Activated T-cell treated with anti-CD3 and anti-CD28 coated beads, Interleukin-2, amount 50 U/mL, for 4 hours (primary cell): ENCODE measurements around the gene GPBP1. TPM values are rescaled to one million over a fixed set of nuclear protein-coding genes. Genes with fewer than 3 reads are reported as not detected.
"Not testable (repeated sequence)": the region's sequence is repeated elsewhere in the genome, so short reads cannot be mapped to it uniquely, and the experiment has no call there.

ENCODE experiments used
- ATAC-seq, 2 donors: fragments of 200-7000 bp; cut with Tn5 transposase; one replicate each; pipeline ENCODE4 v1.10.0; 2021
- DNase-seq: peaks from one replicate; pipeline ENCODE4 v3.0.0-alpha.2; 2020
- H3K27me3 Mint-ChIP-seq: one replicate; pipeline ENCODE4 v1.8.0; 2021; ENCODE audit warnings: low read depth, mixed read lengths
- H3K36me3 Mint-ChIP-seq: one replicate; pipeline ENCODE4 v1.8.0; 2022; ENCODE audit warnings: mixed read lengths; ENCODE audit not compliant: insufficient read depth
- H3K4me1 Mint-ChIP-seq: one replicate; pipeline ENCODE4 v1.8.0; 2021; ENCODE audit warnings: low read depth, mixed read lengths
- H3K4me3 Mint-ChIP-seq: one replicate; pipeline ENCODE4 v1.8.0; 2021; ENCODE audit warnings: mild to moderate bottlenecking, moderate library complexity, mixed read lengths
- H3K9me3 Mint-ChIP-seq: one replicate; pipeline ENCODE4 v1.8.0; 2021; ENCODE audit warnings: mixed read lengths
- total RNA-seq, 3 donors: library from RNA; stranded (reverse); gene quantifications; one replicate each; pipeline ENCODE4 v1.2.1, GENCODE V29; 2021

GPBP1 gene
- total RNA-seq, 3 donors from 2014 or later, result 51.4 to 62.0 (median 58.7) TPM

DNA sequence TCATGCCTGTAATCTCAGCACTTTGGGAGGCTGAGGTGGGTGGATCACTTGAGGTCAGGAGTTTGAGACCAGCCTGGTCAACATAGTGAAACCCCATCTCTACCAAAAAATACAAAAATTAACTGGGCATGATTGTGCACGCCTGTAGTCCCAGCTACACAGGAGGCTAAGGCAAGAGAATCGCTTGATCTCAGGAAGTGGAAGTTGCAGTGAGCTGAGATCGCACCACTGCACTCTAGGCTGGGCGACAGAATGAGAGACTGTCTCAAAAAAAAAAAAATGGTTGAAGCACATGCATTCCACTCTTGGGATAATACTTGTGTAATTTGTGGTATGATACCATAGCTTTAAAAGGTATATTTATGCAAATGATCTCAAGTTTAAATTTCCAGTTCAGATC, 14.1 kb downstream of the GPBP1 start:
- Mint-ChIP-seq H3K4me3 (peak overlapping the region; percentile 60), H3K36me3 (peaks cover 25% of the 10 kb centered on the region), H3K4me1 (peaks cover 87% of the 10 kb centered on the region)
- ATAC-seq, result peak in 1 of 2 donors; percentile 48
- not testable (repeated sequence) for H3K27me3 Mint-ChIP-seq, H3K9me3 Mint-ChIP-seq, DNase-seq

DNA sequence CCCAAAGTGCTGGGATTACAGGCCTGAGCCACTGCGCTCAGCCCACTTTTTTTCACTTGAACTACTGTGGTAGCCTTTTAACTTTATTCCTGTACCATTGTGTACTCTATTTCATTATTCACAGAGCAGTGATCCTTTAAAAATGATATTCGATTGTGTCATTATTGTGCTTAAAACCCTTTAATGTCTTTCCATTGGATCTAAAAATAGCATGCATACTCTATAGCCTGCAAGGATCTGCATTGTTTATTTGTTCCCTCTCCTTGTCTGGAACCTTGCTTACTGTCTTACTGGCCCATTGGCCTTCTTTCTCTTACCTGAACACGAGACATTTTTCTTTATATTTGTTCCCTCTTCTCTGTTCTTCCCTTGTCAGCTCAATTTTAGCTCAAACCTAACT, 15.7 kb downstream of the GPBP1 start:
- DNase-seq (no peak), ATAC-seq (no peak)
- no peaks in the 10 kb centered on the region for H3K27me3 Mint-ChIP-seq
- H3K36me3 Mint-ChIP-seq, result peaks cover 23% of the 10 kb centered on the region
- H3K4me3 Mint-ChIP-seq, result no peak overlapping the region
- H3K4me1 Mint-ChIP-seq, result peaks cover 92% of the 10 kb centered on the region
- H3K9me3 Mint-ChIP-seq, result peaks cover under 1% of the 10 kb centered on the region

DNA sequence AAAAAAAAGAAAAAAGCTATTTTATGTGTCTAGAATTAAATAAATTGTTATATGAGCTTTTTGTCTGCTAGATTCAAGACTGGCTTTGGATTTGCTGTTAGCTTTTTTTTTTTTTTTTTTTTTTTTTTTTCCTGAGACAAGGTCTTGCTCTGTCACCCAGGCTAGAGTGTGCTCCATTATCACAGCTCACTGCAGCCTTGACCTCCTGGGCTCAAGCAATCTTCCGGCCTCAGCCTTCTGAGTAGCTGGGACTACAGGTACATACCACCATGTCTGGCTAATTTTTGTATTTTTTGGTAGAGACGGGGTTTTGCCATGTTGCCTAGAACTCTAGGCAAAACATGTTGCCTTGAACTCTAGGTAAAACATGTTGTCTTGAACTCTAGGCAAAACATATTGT, 16.7 kb downstream of the GPBP1 start:
- H3K9me3 Mint-ChIP-seq, result peaks cover 3% of the 10 kb centered on the region
- H3K4me3 Mint-ChIP-seq, result no peak overlapping the region
- DNase-seq (no peak), ATAC-seq (no peak)
- peaks cover 92% of the 10 kb centered on the region for H3K4me1 Mint-ChIP-seq
- H3K36me3 Mint-ChIP-seq, result peaks cover 23% of the 10 kb centered on the region
- H3K27me3 Mint-ChIP-seq, result no peaks in the 10 kb centered on the region

- Mint-ChIP-seq H3K27me3 (no peaks in the 10 kb centered on the region), H3K4me3 (no peak overlapping the region)
These were observed 17.3 kb downstream of the GPBP1 start for GRCh38 chr5:57191163-57191562.

GRCh38 chr5:57191986-57192385, 18.1 kb downstream of the GPBP1 start:
- peaks cover 83% of the 10 kb centered on the region for H3K4me1 Mint-ChIP-seq
- peaks cover 23% of the 10 kb centered on the region for H3K36me3 Mint-ChIP-seq
- DNase-seq (no peak), ATAC-seq (no peak)
- no peak overlapping the region for H3K4me3 Mint-ChIP-seq
- no peaks in the 10 kb centered on the region for H3K27me3 Mint-ChIP-seq
- peaks cover 3% of the 10 kb centered on the region for H3K9me3 Mint-ChIP-seq

More at GRCh38 chr5:57191163-57191562, 17.3 kb downstream of the GPBP1 start:
- DNase-seq, result no peak
- peaks cover 90% of the 10 kb centered on the region for H3K4me1 Mint-ChIP-seq
- H3K9me3 Mint-ChIP-seq, result peaks cover 3% of the 10 kb centered on the region
- no peak for ATAC-seq
- peaks cover 23% of the 10 kb centered on the region for H3K36me3 Mint-ChIP-seq

DNA sequence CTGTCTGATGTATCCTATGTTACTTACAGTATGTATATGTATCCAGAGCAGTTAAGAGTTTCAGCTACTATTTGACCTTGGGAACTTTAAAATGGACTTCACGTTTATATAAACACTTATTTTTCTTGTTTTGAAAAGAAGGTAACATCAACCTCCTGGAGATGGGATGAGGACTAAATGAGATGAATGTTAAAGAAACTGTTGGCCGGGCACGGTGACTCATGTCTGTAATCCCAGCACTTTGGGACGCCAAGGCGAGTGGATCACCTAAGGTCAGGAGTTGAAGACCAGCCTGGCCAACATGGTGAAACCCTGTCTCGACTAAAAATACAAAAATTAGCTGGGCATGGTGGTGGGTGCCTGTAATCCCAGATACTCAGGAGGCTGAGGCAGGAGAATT, 19.0 kb downstream of the GPBP1 start:
- Mint-ChIP-seq H3K36me3 (peaks cover 21% of the 10 kb centered on the region), H3K4me1 (peaks cover 81% of the 10 kb centered on the region), H3K4me3 (peak overlapping the region; percentile 33)
- ATAC-seq, H3K27me3 Mint-ChIP-seq, H3K9me3 Mint-ChIP-seq, DNase-seq: not testable (repeated sequence)

GRCh38 chr5:57193757-57194413, 20.0 kb downstream of the GPBP1 start:
- ATAC-seq, result peak; percentile 88 to 94
- Mint-ChIP-seq H3K27me3 (no peaks in the 10 kb centered on the region), H3K9me3 (peaks cover 3% of the 10 kb centered on the region), H3K4me3 (no peak overlapping the region), H3K4me1 (peaks cover 80% of the 10 kb centered on the region), H3K36me3 (peaks cover 23% of the 10 kb centered on the region)
- no peak for DNase-seq

DNA sequence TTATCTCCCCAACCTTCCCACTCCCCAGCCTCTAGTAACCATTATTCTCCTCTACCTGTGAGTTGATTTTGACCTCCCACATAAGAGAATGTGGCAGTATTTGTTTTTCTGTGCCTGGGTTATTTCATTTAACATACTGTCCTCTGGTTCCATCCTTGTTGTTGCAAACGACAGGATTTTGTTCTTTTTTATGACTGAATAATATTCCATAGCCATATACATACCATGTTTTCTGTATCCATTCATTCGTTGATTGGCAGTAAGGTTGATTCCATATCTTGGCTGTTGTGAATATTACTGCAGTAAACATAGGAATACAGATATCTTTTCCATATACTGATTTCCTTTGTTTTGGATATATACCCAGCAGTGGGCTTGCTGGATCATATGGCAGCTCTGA, 20.8 kb downstream of the GPBP1 start:
- peaks cover 79% of the 10 kb centered on the region for H3K4me1 Mint-ChIP-seq
- H3K4me3 Mint-ChIP-seq, result no peak overlapping the region
- ATAC-seq (no peak), DNase-seq (no peak)
- H3K9me3 Mint-ChIP-seq, result peaks cover 3% of the 10 kb centered on the region
- no peaks in the 10 kb centered on the region for H3K27me3 Mint-ChIP-seq
- H3K36me3 Mint-ChIP-seq, result peaks cover 24% of the 10 kb centered on the region

DNA sequence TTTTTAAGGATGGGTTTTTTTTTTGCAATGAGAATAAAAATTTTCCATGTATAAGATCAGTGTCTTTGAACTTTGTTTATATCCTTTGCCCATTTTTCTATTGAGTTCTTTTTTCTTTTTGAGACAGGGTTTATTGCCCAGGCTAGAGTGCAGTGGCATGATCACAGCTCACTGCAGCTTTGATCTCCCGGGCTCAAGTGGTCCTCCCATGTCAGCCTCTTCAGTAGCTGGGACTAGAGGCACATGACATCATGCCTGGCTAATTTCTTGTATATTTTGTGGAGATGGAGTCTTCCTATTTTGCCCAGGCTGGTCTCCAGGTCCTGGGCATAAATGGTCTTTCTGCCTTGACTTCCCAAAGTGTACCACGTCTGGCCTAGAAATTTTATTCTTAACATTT, 21.2 kb downstream of the GPBP1 start:
- Mint-ChIP-seq H3K4me3 (no peak overlapping the region), H3K4me1 (peaks cover 78% of the 10 kb centered on the region), H3K36me3 (peaks cover 22% of the 10 kb centered on the region), H3K9me3 (peaks cover 3% of the 10 kb centered on the region), H3K27me3 (no peaks in the 10 kb centered on the region)
- DNase-seq, result no peak
- ATAC-seq, result no peak

GRCh38 chr5:57199866-57200265, 26.0 kb downstream of the GPBP1 start:
- Mint-ChIP-seq H3K36me3 (peaks cover 11% of the 10 kb centered on the region), H3K4me1 (peaks cover 71% of the 10 kb centered on the region), H3K9me3 (no peaks in the 10 kb centered on the region), H3K27me3 (no peaks in the 10 kb centered on the region), H3K4me3 (peak overlapping the region; percentile 27)
- no peak for DNase-seq
- no peak for ATAC-seq

DNA sequence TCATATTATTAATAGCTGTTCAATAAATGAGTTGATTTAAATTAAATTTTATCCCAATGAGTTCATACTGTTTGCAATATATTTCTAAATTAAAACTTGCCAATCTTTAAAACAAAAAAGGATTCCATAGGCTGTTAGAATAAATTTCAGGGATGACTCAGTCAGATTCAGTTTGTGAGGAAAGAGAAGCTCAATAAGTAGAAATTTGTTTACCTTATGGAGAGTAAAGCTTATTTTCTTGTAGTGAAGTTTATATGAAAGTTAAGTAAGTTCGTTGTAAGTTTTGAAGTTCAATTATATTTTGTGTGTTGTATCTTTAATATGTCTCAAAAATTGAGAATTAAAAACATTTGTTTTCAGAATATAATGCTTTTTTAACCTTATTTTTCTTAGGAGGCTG, 29.0 kb downstream of the GPBP1 start:
- H3K4me3 Mint-ChIP-seq, result no peak overlapping the region
- no peak for ATAC-seq
- no peaks in the 10 kb centered on the region for H3K9me3 Mint-ChIP-seq
- DNase-seq, result no peak
- H3K4me1 Mint-ChIP-seq, result peaks cover 78% of the 10 kb centered on the region
- H3K27me3 Mint-ChIP-seq, result no peaks in the 10 kb centered on the region
- H3K36me3 Mint-ChIP-seq, result peaks cover 13% of the 10 kb centered on the region

- Mint-ChIP-seq H3K36me3 (peaks cover 13% of the 10 kb centered on the region), H3K27me3 (no peaks in the 10 kb centered on the region), H3K4me3 (no peak overlapping the region), H3K4me1 (peaks cover 80% of the 10 kb centered on the region), H3K9me3 (no peaks in the 10 kb centered on the region)
- ATAC-seq (no peak), DNase-seq (no peak)
These were observed 33.3 kb downstream of the GPBP1 start for GRCh38 chr5:57207007-57207653.

DNA sequence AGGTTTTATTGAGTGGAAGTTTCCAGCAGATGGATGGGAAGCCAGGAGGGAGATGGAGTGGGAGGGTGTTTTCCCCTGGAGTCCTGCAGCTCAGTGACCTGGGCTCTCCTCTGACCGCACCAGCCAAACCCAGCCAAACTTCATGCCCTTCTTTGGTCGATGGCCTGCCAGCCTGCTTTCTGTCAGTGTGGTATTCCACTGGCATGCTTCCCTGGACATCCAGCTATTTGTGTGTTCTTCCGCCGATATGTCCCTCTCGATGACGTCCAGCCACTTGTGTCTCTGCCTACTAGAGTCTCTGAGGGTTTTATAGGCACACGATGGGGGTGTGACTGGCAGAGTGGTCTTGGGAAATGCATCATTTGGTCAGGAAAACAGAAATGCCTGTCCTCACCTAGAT, 33.8 kb downstream of the GPBP1 start:
- peaks cover 80% of the 10 kb centered on the region for H3K4me1 Mint-ChIP-seq
- no peaks in the 10 kb centered on the region for H3K9me3 Mint-ChIP-seq
- DNase-seq, result no peak
- no peak overlapping the region for H3K4me3 Mint-ChIP-seq
- no peak for ATAC-seq
- H3K36me3 Mint-ChIP-seq, result peaks cover 13% of the 10 kb centered on the region
- no peaks in the 10 kb centered on the region for H3K27me3 Mint-ChIP-seq

GRCh38 chr5:57209316-57210040, 35.6 kb downstream of the GPBP1 start:
- peak; percentile 36 to 38 for ATAC-seq
- H3K4me1 Mint-ChIP-seq, result peaks cover 67% of the 10 kb centered on the region

GRCh38 chr5:57210633-57211032, 36.8 kb downstream of the GPBP1 start:
- DNase-seq (no peak), ATAC-seq (no peak)
- H3K4me1 Mint-ChIP-seq, result peaks cover 68% of the 10 kb centered on the region
- H3K9me3 Mint-ChIP-seq, result no peaks in the 10 kb centered on the region
- peaks cover 19% of the 10 kb centered on the region for H3K36me3 Mint-ChIP-seq
- no peak overlapping the region for H3K4me3 Mint-ChIP-seq
- no peaks in the 10 kb centered on the region for H3K27me3 Mint-ChIP-seq

More at GRCh38 chr5:57209316-57210040, 35.6 kb downstream of the GPBP1 start:
- DNase-seq, result no peak
- Mint-ChIP-seq H3K27me3 (no peaks in the 10 kb centered on the region), H3K4me3 (peak overlapping the region; percentile 24), H3K9me3 (no peaks in the 10 kb centered on the region), H3K36me3 (peaks cover 13% of the 10 kb centered on the region)
